NCI-H2196 (cell line): ENCODE data around the gene MCEE.
"Not testable (repeated sequence)": the region's sequence is repeated elsewhere in the genome, so short reads cannot be mapped to it uniquely, and the experiment has no call there.

ENCODE experiments used
- DNase-seq: peaks from one replicate; lab custom pipeline; 2025; ENCODE audit not compliant: unreplicated experiment; lab: John Stamatoyannopoulos, UW

MCEE gene

DNA sequence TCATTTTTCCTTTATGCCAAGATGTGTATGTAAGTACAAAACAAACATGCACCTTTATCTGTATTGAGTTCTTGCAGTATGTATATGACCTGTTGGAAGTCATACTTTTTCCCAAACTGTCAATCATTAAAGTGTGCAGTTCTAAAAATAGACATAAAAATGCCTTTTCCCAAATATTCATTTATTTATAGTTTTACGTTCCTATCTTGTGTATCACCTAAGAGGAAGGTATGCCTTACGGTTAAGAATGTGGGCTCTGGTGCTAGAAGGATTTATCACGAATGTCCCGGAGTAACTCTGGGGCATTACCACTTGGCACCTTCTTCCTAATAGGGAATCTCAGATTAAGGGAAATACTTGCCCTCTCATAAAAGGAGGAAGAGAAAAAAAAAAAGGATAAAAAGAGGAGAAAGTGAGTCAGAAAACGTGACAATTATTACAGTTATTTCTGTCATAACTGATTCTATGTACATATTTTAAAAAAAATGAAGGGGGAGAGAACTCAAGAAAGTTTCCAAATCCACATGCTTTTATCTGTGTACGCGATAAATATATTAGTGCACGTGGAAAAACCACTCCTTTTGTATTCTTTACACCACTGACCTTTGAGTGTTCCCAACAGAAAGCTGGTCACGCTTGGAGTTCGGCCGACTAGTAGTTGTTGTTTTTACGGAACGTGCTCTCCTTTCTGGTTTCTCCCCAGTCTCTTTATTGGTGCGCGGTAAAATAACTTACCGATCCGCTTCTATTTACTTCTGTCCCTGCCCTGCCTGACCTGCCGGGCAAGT, 721 bp downstream of the MCEE start:
- no peak for DNase-seq

DNA sequence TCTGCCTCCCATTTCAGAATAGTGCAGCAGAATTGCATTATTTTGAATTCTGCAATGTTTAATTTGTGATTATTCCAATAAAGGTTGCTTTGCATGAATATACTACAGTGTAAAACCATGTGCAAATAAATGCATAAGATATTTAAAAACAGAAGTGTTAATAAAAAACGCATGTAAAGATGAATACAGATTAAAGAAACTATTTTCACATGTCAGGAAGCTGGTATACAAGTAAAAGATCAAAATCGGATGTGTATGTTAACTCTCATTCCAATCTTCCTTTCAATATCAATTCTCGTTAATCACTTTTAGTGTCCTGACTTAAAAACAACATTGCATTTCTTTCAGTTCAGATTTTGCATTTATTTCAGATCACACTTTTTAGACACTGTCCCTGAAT, 3.1 kb downstream of the MCEE start:
- DNase-seq: no peak

DNA sequence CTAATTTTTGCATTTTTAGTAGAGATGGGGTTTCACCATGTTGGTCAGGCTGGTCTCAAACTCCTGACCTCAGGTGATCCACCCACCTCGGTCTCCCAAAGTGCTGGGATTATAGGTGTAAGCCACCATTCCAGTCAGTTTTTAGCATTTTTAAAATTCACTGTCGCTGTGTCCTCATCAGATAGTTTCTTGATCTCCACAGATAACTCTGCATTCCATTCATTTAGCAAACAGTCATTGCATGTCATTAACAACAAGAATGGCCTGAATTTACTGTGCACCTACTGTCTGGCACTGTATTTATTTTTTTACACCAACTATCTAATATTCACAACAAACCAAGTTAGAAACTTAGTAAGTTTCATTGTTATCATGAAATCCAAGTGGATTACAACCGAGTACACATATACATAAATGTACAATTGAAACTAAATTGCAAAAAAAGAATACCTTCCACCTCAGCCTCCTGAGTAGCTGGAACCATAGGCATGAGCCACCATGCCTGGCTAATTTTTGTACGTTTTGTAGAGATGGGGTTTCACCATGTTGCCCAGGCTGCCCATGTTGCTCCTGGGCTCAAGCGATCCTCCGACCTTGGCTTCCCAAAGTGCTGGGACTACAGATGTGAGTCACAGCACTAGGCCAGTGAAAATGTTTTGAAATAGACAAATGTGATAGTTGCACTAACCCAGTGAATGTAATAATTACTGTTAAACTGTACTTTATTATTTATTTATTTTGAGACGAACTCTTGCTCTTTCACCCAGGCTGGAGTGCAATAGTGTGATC, 4.3 kb downstream of the MCEE start:
- no peak for DNase-seq

DNA sequence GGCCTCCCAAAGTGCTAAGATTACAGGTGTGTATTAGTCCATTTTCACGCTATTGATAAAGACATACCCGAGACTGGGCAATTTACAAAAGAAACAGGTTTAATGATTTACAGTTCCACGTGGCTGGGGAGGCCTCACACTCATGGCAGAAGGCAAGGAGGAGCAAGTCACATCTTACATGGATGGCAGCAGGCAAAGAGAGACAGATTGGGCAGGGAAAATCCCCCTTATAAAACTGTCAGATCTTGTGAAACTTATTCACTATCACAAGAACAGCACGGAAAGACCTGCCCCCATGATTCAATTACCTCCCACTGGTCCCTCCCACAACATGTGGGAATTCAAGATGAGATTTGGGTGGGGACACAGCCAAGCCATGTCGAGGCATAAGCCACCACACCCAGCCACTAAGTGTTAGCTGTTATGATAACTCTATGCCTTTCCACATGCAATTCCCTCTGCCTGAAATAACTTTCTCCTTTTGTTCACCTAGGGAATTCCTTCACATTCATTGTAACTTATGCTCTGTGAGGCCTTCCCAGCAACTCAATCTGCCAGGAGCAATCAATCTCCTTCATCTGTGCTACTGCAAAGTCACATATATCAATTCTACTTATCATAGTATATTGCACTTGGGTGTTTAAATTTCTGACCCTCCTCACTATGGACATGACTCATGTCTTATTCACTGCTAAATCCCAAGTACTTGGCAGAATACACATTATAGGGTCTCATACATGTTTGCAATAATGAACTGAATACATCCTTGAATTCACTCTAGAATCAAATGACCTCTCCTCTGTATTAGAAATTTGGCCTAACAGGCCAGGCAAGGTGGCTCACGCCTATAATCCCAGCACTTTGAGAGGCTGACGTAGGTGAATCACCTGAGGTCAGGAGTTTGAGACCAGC, 7.4 kb downstream of the MCEE start:
- no peak for DNase-seq

DNA sequence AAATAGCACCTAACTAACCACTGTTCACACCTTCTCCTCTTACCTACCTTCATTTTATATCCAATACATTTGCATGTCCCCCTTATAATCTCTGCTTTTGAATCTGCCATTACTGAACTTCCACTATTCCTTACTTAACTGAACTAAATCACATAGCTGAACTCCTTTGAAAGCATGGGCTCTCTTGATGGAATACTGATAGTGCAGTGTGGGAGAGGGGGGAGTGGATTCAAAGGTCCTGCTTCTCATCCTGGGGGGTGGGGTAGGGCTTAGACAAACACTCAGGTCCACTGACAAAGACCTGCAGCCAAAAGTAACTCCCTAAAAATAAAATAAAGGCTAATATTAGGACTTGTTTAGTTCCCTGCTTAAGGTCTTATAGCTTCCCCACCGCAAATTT, 8.6 kb downstream of the MCEE start:
- DNase-seq: no peak

DNA sequence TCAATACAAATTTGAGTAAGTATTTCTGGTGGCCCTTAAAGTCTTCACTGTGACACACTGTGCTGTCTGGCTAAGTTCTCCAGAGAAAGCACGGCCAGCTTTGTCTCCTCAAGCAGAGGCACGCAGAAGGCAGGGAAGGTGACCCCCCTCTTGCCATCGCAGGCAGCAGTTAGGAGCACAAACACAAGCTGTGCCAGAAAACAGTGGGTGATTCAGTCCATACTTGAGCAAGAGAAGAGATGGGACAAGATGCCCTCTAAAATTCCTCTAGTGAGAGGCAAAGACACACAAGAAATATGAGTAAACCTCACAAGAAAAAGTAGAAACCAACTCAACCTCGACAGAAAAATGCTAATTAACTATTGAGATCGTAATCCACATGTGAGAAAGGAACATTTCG, 9.8 kb downstream of the MCEE start:
- no peak for DNase-seq

DNA sequence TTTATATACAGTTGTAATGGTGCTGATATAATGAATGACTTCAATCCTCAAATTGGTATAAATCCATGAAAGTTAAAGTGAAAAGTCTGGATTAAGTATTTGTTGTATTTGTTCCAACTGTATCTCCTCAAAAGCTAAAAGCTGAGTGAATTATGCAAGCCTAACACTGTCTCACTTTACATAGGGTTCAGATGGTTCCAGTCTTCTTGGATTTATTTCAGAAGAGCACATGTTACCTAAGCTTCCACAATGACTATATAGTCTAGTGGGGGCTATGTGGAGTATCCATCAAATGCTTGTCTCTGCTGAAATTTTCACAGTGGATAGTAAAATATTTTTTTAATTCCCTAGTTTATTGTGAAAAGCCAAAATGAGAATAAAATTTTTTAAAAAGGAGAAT, 13.0 kb downstream of the MCEE start:
- DNase-seq: no peak

DNA sequence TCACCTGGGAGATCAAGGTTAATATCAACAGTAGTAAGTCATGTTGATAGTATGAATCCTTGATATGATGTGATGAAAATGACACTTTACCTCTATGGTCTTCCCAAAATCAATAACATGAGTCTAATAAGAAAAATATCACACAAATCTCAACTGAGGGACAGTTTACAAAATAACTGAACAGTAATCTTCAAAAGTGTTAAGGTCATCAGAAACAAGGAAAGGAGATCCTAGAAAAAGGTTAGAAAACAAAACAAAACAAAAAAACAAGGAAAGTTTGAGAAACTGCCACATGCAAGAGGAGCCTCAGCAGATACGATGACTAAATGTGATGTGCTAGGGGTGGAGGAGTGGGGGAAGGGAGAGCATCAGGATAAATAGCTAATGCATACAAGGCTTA, 16.2 kb downstream of the MCEE start:
- DNase-seq: no peak

DNA sequence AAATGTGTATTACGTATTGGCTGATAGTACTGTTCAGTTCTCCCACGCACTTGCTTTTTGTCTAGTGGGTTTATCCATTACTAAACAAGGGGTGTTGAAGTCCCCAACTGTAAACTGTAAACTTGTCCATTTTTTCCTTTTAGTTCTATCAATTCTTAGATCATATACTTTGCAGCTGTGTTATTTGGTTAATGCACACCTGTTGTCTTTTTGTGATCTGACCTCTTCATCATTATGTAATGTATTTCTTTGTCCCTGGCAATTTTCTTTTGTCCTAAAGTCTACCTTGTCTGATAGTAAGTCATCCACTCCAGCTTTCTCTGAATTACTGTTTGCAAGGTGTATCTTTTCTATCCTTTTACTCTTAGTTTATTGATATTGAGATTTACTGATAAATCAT, 21.9 kb downstream of the MCEE start:
- DNase-seq: no peak

DNA sequence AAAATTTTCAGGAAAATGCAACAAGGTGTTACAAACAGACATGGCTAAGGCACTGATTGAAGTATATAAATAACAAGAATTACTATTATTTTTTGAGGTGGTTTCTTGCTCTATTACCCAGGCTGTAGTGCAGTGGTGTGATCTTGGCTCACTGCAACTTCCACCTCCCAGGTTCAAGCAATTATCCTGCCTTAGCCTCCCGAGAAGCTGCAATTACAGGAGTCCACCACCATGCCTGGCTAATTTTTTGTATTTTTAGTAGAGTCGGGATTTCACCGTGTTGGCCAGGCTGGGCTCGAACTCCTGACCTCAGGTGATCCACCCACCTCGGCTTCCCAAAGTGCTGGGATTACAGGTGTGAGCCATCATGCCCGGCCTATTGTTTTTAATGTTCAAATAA, 23.6 kb downstream of the MCEE start:
- DNase-seq: not testable (repeated sequence)

DNA sequence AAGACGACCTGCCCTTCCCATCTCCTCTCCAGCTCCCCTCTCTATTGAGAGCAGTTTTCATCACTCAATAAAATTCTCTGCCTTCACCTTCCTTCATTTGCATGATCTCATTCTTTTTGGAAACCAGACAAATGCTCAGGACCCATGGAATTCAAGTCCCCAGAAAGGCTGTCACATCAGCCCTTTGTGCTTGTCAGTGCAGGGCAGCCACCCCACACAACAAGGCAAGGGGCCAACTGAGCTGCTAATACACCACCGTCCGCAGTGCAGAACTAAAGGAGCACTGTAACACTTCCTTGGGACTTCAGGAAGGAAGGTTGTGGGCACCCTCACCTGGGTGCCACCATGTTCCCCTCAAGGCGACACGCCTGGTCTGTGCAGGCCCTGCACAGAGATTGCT, 26.2 kb downstream of the MCEE start:
- no peak for DNase-seq

DNA sequence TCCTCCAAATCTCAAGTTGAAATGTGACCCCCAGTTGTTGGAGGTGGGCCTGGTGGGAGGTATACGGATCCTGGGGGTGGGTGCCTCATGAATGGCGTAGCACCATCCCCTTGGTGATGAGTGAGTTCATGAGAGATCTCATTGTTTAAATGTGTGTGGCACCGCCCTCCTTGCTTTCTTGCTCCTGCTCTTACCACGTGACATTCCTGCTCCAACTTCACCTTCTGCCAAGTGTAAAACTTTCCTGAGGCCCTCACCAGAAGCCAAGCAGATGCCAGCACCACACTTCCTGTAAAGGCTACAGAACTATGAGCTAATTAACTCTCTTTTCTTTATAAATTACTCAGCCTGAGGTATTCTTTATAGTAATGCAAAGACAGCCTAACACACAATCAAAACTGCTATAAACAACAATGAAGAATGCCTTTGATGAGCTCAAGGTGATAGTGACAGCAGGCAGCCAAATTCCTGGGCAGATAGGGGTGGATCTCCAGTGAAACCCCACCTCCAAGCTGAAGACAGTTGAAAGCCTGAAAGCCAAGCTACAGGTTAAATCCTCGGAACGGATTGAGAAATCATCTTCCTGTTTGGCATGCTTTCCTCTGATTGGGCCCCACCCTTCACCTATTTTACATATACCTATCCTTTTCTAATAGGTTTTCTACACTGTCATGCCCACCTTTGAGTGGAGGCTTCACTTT, 26.9 kb downstream of the MCEE start:
- no peak for DNase-seq

DNA sequence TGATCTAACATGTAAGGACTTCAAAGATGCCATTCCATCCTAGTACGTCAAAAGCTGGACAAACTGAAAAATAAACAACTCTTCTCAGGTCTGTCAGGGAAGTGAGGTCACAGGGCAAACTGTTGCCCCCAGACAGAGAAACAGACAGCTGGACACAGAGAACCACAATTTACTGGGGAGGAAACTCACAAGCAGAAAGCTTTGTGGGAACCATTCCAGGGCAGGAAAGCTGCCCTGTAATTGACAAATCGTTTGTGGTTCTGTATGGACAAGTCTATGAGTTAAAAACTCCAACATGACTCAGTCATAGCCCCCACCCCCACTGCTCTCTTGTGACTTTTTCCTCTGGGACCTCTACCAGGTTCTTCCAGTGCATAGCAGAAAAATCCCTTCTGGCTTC, 28.4 kb downstream of the MCEE start:
- no peak for DNase-seq

DNA sequence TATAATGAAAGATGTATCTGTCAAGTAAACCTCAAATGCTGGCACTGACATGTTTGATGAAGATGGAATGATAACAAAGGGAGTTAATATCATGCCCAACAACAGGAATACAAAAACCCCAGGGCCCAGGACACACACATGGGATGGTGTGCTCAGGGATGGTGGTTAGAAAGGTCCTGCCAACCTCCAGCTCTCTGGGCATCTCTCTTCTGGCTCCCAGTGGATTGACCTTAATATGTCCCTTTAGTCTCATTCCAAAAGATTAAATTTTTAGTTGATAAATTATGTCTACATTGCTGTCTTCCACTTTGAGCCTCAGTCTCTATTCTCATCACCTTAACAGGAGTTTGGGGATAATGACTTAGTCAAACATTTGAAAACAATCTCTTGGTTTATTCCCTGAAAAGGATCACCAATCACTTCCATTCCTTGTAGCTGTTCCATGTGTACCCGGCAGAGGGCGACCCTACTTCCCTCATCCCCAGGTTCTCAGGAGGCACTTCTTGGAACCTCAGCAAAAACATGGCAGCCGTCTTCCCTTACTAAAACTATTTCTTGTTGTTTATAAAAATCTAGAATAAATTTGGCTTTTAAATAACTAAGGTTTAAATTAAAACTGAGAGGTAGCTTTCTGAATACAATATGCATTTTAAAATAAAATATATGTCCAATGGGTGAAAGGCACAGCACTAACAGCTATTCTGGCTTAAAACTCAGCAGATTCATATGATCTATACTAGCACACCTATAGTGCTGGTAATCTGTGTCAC, 29.6 kb downstream of the MCEE start:
- DNase-seq: no peak

DNA sequence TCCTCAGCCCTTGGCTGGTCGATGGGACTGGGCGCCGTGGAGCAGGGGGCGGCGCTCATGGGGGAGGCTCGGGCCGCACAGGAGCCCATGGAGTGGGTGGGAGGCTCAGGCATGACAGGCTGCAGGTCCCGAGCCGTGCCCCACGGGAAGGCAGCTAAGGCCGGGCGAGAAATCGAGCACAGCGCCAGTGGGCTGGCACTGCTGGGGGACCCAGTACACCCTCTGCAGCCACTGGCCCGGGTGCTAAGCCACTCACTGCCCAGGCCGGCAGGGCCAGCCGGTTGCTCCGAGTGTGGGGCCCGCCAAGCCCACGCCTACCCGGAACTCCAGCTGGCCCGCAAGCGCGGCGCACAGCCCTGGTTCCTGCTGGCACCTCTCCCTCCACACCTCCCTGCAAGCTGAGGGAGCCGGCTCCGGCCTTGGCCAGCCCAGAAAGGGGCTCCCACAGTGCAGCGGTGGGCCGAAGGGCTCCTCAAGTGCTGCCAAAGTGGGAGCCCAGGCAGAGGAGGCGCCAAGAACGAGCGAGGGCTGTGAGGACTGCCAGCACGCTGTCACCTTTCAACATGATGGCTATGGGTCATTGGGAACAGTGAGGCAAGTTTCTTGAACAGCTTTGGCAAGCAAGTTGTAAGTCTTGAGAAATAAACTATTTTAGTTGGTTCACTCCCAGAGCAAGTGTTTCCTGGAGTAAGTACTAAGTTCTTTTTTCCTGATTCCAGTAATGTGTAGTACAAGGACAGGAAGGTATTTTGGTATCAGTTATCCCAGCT, 37.4 kb downstream of the MCEE start:
- not testable (repeated sequence) for DNase-seq

DNA sequence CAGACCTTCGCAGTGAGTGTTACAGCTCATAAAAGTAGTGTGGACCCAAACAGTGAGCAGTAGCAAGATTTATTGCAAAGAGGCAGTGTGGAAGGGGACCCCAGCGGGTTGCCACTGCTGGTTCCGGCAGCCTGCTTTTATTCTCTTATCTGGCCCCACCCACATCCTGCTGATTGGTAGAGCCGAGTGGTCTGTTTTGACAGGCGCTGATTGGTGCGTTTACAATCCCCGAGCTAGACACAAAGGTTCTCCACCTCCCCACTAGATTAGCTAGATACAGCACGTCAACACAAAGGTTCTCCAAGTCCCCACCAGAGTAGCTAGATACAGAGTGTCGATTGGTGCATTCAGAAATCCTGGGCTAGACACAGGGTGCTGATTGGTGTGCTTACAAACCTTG, 38.2 kb downstream of the MCEE start:
- not testable (repeated sequence) for DNase-seq

DNA sequence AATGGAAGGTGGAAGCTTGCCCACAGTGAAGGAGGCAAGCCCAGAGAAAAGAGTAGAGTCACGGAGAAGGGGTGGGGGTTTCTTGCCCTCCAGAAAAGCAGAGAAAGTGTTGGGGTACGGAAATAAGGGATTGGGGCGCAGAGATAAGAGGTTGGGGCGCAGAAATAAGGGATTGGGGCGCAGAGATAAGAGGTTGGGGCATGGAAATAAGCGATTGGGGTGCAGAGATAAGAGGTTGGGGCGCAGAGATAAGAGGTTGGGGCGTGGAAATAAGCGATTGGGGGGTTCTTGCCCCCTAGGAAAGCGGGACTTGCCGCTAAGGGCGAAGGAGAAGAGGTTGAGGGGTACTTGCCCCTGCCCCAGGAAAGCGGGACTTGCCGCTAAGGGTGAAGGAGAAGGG, 40.6 kb downstream of the MCEE start:
- not testable (repeated sequence) for DNase-seq

DNA sequence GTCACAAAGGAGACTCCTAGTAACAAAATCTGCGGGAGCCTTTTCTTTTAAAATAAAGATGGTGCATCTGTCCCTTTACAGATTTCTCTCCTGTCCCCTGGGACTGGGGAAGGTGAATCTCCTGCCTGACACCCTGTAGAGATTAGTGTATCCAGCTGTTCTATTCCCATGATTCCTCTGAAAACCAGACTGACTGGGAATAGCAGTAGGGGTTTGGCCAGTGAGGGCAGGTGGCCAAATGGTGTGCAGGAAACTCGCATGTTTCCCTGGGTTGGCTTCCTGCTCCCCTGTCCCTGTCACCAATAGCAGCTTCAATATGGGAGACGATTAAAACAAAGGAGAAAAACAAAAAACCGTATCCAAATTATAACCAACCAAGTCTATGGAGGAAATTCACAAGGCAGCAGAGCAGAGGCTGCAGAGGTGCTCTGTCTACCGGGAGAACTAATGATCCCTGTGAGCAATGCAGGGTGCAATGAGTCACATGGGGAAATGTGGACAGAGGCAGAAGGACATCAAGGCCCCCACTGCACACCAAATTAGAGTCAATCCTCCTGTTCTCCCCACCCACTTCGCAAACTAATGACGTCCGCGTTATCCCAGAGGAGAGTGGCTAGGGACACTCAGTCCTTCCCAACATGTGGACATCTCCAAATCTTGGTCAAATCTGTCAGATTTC, 44.6 kb downstream of the MCEE start:
- DNase-seq: not testable (repeated sequence)
